Chondrocyte (in vitro differentiated cells): ENCODE data around the gene WSB2. TPM values are rescaled to one million over a fixed set of nuclear protein-coding genes. Genes with fewer than 3 reads are reported as not detected.

Experiments
- DNase-seq: peaks from one replicate; pipeline ENCODE4 v3.0.0; 2021; ENCODE audit warnings: mixed read lengths, low spot score
- H3K27ac Mint-ChIP-seq: one replicate; pipeline ENCODE4 v1.8.0; 2021; ENCODE audit warnings: mild to moderate bottlenecking, moderate library complexity, mixed read lengths; ENCODE audit not compliant: unreplicated experiment
- H3K27me3 Mint-ChIP-seq: 2 replicates; pipeline ENCODE4 v1.8.0; 2021; ENCODE audit warnings: low read depth, mixed read lengths
- H3K36me3 Mint-ChIP-seq: 2 replicates; pipeline ENCODE4 v1.8.0; 2021; ENCODE audit warnings: low read depth, mixed read lengths
- H3K4me1 Mint-ChIP-seq: 2 replicates; pipeline ENCODE4 v1.8.0; 2021; ENCODE audit warnings: low read depth, mild to moderate bottlenecking, mixed read lengths
- H3K4me3 Mint-ChIP-seq: one replicate; pipeline ENCODE4 v1.8.0; 2021; ENCODE audit warnings: mild to moderate bottlenecking, moderate library complexity, mixed read lengths; ENCODE audit not compliant: unreplicated experiment
- H3K9me3 Mint-ChIP-seq: 2 replicates; pipeline ENCODE4 v1.8.0; 2021; ENCODE audit warnings: low read depth, mixed read lengths
- total RNA-seq: library from RNA; stranded (reverse); gene quantifications from 3 replicates; pipeline ENCODE4 v1.2.1, GENCODE V29; 2021
- TF ChIP-seq, protein P1 (sequence below): fragments of 200-600 bp; sonication (generic); IDR thresholded peaks from 2 replicates; pipeline ENCODE4 v1.5.0; 2021; ENCODE audit warnings: antibody characterized with exemption, mild to moderate bottlenecking, moderate library complexity

The WSB2 gene
- total RNA-seq, 1 donor from 2014 or later, result 124 TPM

DNA sequence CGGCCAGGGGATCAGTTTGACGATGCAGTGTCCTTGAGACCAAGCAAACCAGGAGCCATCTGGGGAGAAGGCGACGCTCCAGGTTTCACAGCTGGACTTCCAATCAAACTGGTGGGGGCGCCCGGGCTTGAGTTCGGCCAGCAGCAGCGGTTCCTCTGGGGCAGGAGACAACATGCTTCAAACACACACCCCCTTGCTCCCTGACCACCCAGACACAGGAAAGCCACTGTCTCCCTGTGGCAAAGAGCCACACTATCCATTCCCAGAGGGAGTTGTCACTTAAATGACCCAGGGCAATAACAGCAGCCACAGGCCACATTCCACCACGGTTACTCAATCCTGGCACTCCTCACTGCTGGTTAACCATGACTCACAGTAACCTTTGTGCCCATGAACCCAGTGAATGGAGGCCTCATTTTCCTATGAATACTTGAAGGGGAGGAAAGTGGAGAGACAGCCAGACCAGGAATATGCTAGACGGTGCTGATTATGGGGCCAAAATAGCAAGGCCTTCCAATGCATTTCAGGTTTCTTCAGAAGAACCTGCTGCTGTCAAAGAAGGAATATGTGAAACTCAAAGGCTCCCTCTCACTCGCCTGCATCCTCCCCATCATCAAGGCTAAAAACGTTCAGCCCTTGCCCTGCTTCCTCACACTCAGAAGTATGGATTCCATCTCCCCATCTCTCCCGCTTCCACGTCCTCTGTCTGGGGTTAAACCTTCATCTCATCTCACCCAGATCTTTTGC, 8.5 kb downstream of the WSB2 start:
- H3K9me3 Mint-ChIP-seq, result no peaks in the 10 kb centered on the region
- peaks cover 10% of the 10 kb centered on the region for H3K36me3 Mint-ChIP-seq

DNA sequence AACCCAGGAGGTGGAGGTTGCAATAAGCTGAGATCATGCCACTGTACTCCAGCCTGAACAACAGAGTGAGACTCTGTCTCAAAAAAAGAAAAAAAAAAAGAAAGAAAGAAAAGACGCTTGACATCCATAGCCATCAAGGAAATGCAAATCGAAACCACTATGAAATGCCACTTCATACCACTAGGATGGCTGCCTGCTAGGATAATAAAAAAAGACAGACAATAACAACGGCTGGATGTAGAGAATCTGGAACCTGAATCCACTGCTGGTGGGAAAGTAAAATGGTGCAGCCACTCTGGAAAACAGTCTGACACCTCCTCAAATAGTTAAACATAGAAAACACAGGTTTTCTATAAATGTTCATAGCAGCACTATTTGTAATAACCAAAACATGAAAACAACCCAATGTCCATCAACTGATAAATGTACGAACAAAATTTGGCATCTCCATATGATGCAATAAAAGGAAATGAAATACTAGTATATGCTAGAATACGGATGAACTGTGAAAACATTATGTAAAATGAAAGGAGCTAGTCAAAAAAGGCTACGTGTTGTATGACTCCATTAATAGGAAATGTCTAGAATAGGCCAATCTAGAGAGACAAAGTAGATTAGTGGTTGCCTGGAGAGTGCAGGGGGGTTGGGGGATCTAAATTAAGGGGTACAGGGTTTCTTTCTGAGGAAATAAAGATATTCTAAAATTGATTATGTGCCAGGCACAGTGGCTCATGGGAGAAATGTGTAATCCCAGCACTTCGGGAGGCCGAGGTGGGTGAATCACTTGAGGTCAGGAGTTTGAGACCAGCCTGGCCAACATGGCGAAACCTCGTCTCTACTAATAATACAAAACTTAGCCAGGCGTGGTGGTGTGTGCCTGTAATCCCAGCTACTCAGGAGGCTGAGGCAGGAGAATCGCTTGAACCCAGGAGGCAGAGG, 9.7 kb downstream of the WSB2 start:
- DNase-seq, result no peak
- Mint-ChIP-seq H3K9me3 (no peaks in the 10 kb centered on the region), H3K4me3 (no peak overlapping the region), H3K4me1 (peaks cover 40% of the 10 kb centered on the region), H3K36me3 (peaks cover 12% of the 10 kb centered on the region), H3K27ac (peak overlapping the region; percentile 87), H3K27me3 (no peaks in the 10 kb centered on the region)
- TF ChIP-seq, protein P1, sequence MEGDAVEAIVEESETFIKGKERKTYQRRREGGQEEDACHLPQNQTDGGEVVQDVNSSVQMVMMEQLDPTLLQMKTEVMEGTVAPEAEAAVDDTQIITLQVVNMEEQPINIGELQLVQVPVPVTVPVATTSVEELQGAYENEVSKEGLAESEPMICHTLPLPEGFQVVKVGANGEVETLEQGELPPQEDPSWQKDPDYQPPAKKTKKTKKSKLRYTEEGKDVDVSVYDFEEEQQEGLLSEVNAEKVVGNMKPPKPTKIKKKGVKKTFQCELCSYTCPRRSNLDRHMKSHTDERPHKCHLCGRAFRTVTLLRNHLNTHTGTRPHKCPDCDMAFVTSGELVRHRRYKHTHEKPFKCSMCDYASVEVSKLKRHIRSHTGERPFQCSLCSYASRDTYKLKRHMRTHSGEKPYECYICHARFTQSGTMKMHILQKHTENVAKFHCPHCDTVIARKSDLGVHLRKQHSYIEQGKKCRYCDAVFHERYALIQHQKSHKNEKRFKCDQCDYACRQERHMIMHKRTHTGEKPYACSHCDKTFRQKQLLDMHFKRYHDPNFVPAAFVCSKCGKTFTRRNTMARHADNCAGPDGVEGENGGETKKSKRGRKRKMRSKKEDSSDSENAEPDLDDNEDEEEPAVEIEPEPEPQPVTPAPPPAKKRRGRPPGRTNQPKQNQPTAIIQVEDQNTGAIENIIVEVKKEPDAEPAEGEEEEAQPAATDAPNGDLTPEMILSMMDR, result peak; percentile 49

More for the DNA sequence above, 8.5 kb downstream of the WSB2 start:
- peaks cover 45% of the 10 kb centered on the region for H3K4me1 Mint-ChIP-seq
- H3K4me3 Mint-ChIP-seq, result no peak overlapping the region
- H3K27ac Mint-ChIP-seq, result peak overlapping the region; percentile 87
- TF ChIP-seq, protein P1, result peak; percentile 19
- no peak for DNase-seq
- H3K27me3 Mint-ChIP-seq, result no peaks in the 10 kb centered on the region

DNA sequence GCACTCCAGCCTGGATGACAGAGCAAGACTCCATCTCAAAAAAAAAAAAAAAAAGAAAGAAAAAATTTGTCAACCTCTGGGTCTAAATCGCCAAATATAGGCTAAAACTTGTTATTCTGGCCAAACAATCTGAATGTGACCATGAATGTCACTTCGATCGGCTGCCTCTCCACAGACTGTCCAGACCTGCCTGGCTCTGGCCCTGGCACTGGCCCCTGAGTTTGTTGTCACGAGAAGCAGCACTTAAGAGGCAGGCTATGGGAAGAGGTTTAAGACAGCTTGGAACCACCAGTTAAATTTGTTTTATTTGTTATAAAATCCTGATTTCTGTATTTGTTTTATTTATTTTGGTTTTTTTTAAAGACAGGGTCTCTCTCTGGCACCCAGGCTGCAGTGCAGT, 14.5 kb downstream of the WSB2 start:
- Mint-ChIP-seq H3K36me3 (peaks cover 28% of the 10 kb centered on the region), H3K27me3 (no peaks in the 10 kb centered on the region), H3K4me3 (no peak overlapping the region), H3K9me3 (no peaks in the 10 kb centered on the region), H3K27ac (no peak overlapping the region), H3K4me1 (peaks cover 8% of the 10 kb centered on the region)
- DNase-seq, result no peak
- TF ChIP-seq, protein P1, result no peak

DNA sequence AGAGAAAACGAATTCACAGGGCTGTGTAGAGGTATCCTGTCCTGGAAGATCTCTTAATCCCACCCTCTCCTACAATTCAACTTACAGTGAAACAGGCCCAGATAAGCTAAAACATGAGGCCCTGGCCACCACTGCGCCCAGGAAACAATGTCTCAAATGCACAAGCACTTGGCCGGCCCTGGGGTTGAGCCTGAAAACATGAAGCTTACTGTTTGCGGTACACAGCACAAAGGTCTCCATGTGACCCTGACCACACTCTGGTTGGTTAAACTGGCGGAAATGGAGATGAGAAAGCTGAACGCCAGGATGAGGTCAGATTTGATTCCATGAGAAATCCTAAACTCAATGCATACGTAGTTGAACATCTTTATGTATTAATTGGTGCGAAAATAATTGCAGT, 16.4 kb downstream of the WSB2 start:
- no peak for DNase-seq
- TF ChIP-seq, protein P1, result no peak
- no peaks in the 10 kb centered on the region for H3K9me3 Mint-ChIP-seq
- no peaks in the 10 kb centered on the region for H3K27me3 Mint-ChIP-seq
- H3K27ac Mint-ChIP-seq, result no peak overlapping the region
- H3K4me1 Mint-ChIP-seq, result no peaks in the 10 kb centered on the region
- H3K36me3 Mint-ChIP-seq, result peaks cover 30% of the 10 kb centered on the region
- H3K4me3 Mint-ChIP-seq, result no peak overlapping the region

DNA sequence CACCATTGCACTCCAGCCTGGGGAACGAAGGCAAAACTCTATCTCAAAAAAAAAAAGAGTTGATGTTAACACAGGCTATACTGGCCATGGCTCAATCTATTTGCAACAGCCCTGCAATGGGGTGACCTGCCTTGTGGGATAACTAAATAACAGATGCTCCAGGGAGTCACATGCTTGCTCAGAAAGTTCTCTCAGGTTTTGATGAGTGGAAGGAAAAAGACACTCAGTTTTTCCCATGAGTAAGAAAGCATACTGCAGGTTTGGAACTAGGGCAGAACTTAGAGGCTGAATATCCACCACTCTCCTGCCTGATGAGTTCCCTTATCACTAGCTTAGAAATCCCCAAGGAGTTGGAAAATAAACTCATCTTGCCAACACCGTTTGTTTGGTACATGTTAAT, 16.9 kb downstream of the WSB2 start:
- H3K27me3 Mint-ChIP-seq, result no peaks in the 10 kb centered on the region
- peaks cover 29% of the 10 kb centered on the region for H3K36me3 Mint-ChIP-seq
- no peak for DNase-seq
- H3K9me3 Mint-ChIP-seq, result no peaks in the 10 kb centered on the region
- H3K27ac Mint-ChIP-seq, result no peak overlapping the region
- H3K4me1 Mint-ChIP-seq, result no peaks in the 10 kb centered on the region
- TF ChIP-seq, protein P1, result no peak
- no peak overlapping the region for H3K4me3 Mint-ChIP-seq
